Hippocampal formation (tissue), 2 donors: Measurements from ENCODE around the gene ZMYND19.
"Not testable (repeated sequence)": the region's sequence is repeated elsewhere in the genome, so short reads cannot be mapped to it uniquely, and the experiment has no call there.

Source experiments
- DNase-seq, 2 donors: peaks; one replicate each; lab custom pipeline; 2025; lab: John Stamatoyannopoulos, UW

The ZMYND19 gene

DNA sequence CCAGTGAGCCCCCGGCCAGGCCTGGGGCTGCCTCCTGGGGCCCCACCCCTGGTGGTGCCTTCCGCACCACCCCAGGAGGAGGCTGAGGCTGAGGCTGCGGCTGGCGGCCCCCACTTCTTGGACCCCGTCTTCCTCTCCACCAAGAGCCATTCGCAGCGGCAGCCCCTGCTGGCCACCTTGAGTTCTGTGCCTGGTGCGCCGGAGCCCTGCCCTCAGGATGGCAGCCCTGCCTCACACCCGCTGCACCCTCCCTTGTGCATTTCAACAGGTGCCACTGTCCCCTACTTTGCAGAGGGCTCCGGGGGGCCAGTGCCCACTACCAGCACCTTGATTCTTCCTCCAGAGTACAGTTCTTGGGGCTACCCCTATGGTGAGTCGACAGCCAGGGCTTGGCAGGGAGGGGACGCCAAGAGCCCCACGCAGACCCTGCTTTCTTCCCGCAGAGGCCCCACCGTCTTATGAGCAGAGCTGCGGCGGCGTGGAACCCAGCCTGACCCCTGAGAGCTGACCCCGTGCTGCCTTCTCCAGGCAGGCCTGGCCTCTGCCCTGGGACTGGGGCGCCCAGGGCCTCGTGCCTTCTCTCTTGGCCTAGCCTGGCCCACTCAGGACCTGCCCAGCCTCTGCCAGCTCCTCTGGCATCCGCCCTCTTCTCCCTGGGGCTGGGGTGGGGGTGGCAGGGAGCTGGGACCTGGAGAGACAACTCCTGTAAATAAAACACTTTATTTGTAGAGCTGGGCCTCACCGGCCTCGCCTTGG lies 24.5 kb upstream of the ZMYND19 start:
- no peak for DNase-seq

DNA sequence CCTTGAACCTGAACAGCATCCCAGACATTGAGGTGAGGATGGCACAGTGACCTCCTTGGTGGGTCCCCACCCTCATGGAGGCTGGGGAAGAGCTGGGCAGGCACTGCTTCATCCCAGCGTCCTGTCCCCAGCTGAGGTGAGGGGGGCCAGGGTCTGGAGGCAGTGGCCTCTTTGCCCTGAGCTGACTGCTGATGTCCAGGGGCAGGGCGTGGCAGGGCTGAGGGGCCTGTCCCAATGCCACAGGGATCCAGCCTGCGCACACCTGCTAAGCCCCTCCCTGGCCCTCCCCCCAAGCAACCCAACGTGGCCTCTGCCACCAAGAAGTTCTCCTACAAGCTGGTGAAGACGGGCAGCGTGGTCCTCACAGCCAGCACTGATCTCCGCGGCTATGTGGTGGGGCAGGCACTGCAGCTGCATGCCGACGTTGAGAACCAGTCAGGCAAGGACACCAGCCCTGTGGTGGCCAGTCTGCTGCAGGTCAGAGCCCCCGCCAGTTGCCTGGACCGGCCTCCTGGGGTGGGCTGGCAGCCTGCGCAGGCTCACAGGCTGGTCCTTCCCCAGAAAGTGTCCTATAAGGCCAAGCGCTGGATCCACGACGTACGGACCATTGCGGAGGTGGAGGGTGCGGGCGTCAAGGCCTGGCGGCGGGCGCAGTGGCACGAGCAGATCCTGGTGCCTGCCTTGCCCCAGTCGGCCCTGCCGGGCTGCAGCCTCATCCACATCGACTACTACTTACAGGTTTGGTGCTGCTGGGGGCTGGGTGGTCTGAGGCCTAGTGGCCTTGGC lies 23.6 kb upstream of the ZMYND19 start:
- no peak for DNase-seq

DNA sequence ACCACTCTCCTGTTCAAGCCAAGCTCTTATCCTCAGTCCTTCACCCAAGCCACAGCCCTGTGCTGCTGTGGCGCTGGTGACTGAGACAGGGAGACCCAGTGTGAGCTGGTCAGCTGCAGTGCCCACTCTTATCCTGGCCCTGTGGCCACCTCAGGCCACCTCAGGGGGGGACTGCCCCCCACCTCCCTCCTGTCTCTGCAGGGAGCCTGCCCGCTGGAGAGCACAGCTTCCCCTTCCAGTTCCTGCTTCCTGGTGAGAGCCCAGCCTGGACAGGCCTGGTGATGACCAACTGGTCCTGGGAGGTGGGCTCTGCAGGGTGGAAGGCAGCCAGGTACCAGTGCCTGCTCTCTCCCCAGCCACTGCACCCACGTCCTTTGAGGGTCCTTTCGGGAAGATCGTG lies 22.9 kb upstream of the ZMYND19 start:
- no peak for DNase-seq

DNA sequence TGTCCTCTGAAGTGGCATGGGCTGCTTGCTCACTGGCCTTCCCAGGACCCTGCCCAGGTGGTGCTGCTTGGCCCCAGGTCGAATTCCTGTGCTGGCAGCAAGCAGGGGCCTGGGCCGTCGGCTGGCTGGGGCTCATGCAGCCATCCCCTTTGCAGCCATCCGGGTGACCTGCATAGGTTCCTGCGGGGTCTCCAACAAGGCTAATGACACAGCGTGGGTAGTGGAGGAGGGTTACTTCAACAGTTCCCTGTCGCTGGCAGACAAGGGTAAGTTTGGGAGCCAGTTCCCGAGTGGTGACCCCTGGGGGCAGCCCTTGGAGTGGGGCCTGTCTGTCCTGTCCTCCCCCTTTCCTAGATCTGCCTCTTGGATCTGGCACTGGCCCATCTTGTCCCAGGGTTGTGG lies 22.4 kb upstream of the ZMYND19 start:
- no peak for DNase-seq

DNA sequence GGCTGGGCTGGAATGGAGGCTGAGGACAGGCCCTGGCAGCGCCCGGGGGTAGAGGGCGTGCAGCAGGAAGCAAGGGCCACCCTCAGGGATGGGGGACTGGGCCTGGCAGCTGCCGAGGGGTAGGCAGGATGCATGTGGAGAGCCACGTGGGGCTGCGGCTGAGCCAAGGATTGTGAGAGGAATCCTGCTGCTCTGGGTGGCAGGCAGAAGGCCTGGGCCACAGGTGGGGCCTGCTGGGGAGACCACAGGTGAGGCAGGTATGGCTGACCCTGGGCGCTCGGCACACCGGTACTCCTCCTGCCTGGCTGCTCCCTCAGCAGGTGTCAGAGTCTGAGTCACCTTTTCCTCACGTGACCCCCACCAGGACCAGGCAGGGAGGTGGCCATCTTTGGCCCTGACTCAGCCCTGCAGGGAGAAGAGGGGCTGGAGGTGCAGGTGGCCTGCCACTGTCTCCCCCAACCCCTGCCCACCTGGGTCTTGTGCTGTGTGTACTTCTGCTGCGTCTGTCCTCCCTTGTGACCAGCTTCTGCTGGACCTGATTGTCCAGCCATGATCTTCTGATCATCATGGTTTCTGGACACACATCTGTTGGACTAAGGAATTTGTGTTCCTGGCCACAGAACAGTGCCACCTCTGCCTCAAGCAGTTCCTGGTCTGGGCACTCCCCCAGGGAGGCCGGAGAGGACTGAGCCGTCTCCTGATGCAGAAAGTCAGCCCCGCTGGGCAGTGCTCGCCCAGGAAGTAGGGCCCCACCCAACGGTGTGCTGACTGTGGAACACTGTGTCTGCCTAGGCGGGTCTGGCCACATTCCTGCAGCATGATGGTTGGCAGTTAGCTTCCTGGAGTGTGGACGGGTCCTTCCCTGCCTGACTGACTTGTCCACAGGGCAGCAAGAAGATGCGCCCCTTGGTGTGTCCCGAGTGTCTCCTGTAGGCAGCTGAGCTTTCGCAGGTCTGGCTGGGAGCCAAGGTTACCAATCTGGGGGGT lies 21.6 kb upstream of the ZMYND19 start:
- DNase-seq: no peak

DNA sequence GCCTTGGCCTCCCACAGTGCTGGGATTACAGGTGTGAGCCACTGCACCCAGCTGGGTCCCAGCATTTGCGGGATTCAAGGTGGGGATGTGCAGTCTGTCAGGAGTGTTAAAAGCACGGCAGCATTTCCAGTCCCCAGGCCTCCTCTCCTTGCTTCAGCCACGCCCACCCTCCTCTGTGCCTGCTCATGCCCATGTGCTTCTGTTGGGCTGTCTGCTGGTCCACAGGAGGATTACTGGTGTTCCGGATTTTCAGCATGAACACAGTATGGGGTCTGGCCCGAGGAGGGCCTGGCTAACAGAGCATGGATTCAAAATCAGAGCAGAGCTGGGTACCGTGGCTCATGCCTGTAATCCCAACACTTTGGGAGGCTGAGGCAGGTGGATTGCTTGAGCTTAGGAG lies 20.6 kb upstream of the ZMYND19 start:
- DNase-seq: no peak

DNA sequence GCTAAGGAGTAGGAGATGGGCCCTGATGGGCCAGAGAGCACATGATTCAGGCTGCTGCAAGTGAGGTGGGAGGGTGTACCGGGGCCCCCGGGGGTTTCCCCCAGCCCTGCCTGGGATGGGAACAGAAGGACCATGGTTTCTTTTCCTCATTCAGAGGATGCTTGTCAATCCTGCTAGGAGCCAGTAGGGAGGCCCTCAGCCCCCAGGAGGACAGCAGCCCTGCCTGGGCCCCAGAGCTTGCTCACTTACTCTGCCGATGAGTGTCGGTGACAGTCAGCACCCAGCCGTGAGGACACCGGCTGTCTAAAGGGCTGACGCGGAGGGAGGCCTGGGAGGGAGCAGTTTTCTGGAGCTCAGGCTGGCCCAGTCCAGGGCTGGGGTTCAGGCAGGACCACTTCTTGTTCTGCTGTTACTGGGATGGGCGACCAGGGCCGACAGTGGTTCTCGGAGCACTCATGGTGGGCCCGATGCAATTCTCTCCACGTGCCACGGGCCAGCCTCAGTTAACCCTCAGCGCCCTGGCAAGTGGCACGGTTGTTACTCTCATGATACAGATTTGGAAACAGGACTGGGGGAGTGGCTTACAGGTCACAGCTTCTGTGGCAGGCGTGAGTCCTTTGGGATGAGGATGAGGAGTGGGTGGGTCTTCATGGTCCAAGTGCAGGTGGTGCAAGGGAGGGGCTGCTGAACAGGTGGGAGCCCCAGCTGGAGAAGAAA lies 17.0 kb upstream of the ZMYND19 start:
- DNase-seq: no peak

DNA sequence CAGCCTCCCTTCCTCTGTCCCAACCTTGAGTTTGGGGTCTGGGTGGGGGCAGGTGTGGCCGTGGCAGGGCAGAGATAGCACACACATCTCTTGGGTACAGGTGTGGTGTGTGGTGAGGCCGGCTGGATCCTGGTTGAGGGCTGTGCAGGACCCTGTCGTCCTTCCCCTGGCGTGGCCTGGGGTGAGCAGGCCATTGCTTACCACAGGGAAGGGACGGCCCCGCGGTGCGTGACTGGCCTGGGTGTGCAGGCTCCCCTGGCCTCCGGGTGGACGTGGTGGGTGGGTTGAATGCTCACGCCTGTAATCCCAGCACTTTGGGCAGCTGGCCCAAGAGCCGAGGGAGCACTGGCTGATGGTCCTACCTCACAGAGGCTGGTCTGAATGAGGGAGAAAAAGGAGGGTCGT lies 16.4 kb upstream of the ZMYND19 start:
- no peak for DNase-seq

DNA sequence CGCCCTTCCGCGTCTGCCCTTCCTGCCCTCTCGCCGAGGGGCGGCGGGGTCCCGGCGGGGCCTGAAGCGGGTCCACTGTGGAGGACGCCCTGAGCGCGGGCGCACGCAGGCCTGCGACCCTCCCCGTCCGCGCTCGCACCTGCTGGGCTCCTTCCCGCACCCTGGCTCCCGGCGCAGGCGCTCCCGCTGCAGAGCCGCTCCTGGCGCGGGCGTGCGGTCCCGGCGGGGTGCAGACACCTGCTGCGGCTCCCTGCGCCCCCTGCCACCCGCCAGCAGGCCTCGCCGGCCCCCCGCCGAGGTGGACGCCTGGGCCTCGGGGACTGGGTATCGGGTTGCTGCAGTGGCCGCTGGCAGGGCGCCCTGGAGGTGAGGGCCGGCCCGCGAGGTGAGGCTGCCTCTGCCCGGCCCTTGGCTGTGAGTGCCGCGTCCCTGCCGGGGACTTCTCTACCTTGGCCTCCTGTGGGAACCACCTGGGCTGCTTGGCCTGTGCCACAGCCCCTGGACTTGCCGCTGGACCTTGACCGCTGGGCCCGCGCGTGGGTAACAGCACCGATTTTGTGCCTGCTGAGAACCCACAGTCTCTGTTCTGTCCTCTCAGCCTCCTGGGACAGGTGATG lies 15.8 kb upstream of the ZMYND19 start:
- no peak for DNase-seq

DNA sequence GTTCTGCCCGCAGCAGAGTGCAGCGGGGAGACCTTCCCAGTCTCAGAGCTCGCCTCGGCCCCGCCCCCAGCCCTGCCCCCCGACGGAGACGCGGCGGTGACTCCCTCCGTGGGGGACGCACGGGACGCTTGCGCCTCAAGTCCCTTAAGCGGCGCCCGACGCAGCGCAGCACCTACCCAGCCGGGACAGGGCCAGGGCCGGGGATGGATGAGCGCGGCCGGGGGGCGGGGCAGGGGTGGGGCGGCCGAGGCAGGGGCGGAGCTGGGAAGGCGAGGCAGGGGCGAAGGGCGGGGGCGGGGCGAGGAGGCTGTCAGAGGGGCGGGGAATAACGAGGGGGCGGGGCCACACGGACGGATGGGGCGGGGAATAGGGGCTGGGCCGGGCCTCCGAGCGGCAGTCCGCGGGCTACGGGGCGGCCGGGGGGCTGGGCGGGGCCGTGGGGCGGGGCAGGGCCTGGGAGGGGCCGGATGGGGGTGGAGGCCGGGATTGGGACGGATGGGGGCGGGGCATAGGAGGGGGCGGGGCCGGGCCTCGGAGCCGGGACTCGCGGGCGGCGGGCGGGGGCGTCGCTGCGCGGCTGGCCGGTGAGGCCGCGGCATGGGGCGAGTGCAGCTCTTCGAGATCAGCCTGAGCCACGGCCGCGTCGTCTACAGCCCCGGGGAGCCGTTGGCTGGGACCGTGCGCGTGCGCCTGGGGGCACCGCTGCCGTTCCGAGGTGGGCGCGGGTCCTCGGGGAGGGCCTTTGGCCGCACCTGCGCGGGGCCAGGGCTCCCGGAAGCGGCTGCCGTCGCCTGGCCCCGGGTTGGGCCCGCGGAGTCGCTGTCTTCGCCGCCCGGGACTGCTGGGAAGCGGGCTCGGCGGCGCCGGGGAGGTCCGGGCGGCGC lies 15.1 kb upstream of the ZMYND19 start, which contains the start of gene ARRDC1:
Gene ARRDC1 (plus strand): TSS at position 566 of the 884 bp plus-strand sequence. CDS start 32 bp downstream, at position 598.
- peak; percentile 85 to 96 for DNase-seq

DNA sequence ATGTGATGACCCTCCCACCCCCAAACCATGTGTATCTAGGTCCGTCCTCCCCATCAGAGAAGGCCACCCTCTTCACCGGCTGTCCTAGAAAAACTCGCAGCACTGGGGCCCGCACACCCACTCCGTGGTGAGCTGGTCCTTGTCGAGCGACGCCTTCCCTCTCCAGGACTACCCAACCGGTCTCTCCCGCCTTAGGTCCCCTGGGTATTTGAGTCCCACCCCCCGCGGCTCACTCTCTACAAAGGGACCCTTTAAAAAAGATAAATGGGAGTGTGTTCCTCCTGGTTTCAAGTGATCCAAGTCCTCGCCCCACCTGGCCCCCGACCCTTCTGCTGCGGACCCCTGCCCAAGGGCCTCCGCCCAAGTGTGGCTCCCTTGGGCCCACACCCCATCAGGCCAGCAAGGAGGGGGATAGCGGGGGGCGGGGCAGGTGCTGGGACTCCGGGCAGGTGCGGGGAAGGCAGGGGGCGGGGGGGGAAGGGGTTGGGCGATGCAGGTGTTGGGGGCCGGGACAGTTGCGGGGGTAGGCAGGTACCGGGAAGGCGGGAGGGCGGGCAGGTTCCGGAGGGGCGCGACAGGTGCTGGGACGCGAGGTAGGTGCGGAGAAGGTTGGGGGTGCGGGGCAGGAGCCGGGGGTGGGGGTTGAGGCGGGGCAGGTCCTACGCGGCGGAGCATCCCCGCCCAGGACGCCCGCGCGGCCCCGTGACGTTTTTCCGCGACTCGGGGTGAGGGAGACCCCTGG lies 14.2 kb upstream of the ZMYND19 start:
- no peak for DNase-seq

DNA sequence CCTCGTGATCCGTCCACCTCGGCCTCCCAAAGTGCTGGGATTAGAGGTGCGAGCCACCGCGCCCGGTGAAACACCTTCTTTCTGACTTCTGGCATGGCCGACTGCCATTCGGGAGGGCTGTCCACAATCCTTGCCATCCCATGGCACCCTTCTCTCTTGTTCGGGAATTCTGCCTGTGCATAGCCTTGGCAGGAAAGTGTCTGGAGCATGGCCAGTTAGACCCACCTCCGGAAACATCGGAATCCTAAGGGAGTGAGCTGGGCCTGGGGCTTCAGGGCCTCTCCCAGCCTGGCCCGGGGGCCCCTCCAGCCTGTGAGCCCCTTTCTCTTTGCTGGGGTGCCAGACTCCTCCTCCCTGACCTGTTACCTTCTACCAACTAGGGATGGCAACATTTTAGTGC lies 13.6 kb upstream of the ZMYND19 start:
- no peak for DNase-seq

DNA sequence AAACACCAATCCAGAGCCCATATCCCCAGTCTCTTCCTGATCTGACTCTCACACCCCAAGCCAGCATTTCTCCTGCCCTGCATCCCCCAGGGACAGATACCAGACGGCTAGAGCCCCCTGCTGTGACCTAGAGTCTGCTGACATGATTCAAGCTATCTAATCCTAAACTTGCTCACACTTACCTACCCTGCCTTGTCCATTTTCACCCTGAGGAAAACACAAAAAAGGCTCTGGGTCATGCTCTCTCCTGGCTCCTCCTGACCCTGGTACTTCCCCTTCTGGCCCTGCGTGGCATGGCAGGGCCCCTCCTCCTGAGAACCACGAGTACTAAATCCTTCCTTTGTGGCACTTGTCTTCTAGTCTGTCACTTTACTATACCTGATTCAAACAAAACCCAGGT lies 12.3 kb upstream of the ZMYND19 start:
- no peak for DNase-seq

DNA sequence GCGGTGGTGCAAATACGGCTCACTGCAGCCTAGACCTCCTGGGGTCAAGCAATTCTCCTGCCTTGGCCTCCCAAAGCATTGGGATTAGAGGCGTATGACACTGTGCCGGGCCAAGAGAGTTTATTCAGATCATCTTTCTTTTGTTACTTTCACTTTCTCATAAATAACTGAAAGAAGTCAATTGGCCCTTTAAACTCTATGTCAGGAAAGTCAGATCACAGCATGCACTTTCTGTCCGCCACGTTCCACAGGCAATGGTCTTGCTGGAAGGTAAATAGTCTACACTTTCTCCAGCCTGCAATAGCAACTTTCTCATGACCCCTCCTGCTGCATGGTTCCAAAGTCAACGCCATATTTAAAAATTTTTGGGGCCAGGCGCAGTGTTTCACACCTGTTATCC lies 8.6 kb upstream of the ZMYND19 start:
- DNase-seq: no peak

DNA sequence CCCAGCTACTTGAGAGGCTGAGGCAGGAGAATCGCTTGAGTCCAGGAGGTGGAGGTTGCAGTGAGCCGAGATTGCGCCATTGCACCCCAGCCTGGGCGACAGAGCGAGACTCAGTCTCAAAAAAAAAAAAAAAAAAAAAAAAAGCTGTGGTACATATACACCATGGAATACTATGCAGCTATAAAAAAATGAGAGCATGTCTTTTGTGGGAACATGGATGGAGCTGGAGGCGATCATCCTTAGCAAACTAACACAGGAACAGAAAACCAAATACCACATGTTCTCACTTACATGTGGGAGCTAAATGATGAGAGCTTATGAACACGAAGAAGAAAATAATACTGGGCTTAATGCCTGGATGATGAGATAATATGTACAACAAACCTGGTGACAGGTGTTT lies 6.3 kb upstream of the ZMYND19 start:
- not testable (repeated sequence) for DNase-seq

DNA sequence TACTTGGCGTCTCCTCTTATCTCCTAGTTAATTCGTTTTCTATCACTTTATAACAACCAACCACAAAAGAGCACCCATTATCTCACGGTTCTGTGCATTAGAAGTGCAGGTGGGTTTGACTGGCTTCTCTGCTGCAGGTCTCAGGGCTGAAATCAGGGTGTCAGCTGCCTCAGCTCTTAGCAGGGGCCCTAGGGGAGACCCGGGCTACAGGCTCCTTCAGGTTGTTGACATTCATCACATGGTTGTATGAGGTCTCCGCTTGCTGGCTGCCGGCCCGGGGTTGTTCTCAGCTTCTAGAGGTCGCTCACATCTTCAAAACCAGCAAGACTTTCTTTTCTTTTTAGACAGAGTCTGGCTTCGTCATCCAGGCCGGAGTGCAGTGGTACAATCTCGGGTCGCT lies 2.9 kb upstream of the ZMYND19 start:
- DNase-seq: no peak

DNA sequence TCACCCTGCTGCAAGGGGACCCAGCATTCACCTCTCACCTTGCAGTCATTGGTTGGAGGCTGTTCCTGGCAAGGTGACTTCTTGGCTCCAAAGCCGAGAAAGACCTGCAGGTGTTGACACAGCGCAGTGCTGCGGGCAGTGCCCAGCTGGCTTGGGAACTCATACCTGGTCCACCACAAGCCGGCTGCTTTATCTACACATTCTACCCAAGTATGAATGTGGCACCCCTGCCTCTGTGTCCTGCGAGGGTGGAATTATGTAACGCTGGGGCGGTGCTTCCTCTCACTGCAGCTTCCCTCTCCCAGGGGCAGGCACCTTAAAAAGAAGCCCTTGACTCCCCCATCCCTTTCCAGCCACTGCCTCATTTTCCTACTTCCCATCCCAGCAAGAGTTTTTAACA lies 2.5 kb upstream of the ZMYND19 start:
- DNase-seq: no peak

DNA sequence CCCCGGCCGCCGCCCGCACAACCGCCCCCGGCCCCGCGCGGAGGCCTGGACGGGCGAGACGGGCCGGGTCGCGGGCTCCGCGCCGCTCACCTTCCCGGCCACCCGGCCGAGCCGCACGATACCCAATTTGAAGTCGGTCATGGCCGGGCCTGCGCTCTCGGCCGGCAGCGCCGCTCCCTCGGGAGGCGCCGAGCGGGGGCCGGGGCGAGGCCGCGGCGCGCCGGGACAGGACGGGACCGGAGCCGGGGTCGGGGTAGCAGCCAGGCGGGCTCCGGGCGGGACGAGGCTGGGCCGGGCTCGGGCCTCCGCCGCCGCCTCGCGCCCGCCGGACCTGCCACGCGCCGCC lies 216 bp downstream of the ZMYND19 start:
- DNase-seq: no peak

DNA sequence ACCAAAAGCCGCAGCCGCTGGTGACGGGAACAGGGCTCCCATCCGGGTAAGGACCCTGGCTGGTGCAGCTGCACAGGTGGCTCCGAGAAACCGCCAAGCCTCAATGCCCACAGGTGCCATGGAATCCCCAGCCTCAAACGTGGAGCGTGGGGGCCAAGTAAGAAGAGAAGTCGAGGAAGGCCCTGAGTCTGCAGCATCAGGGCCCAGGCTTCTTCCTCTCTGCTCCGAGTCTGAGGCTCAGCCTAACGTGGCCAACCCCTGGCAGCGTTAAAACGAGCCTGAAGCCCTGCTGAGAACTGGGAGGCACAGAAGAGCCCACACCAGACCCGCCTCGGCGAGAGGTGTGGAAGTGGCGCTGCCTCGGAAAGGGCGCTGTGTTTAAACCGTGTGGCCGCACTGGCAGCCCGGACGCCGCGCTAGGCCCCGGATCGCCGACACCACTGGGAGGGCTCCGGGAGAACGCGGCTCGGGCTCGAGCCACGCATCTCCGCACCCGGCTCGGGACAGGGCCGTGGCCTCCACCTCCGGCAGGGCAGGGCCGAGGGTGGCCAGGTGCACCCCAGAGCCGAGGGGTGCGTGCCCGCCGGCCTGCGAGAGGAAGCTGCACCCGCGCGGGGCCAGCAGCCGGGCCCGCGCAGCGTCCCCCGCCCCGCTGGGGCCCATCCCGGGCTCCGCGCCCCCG lies 730 bp downstream of the ZMYND19 start:
- no peak for DNase-seq
